ENCODE measurements around the gene DNAH2. TPM values are rescaled to one million over a fixed set of nuclear protein-coding genes. Genes with fewer than 3 reads are reported as not detected.

DNAH2 gene
- total and polyA plus RNA-seq, 4 experiments from 2014 or later, result not detected

- H3K4me1 ChIP-seq (ENCODE audit: insufficient read depth, low read length), result peaks cover 26% of the 10 kb centered on the region
- POLR2A ChIA-PET (ENCODE audit: partially characterized antibody), result interaction anchor here (1.9 to 13.6 kb wide), 5 partner anchors 8 to 140 kb away, joined by 4 to 238 read pairs (median 7); partner anchors contain the start of gene KDM6B
Observed at GRCh38 chr17:7849751-7850504, 132.4 kb downstream of the DNAH2 start.

GRCh38 chr17:7850701-7851437 lies 133.3 kb downstream of the DNAH2 start:
- peak in 1 of 5 donors; percentile 42 for DNase-seq
- Histone ChIP-seq H3K4me3 (ENCODE audit: low read length in 2 of 2) (peak overlapping the region in 1 of 2 donors; percentile 30), H3K36me3 (ENCODE audit: insufficient read depth, low read length) (peaks cover 22% of the 10 kb centered on the region), H3K27ac (ENCODE audit: low read depth, low read length) (peak overlapping the region; percentile 61), H3K9me3 (ENCODE audit: control insufficient read depth in 1 of 2, low read length in 2 of 2) (no peaks in the 10 kb centered on the region), H3K4me1 (ENCODE audit: insufficient read depth, low read length) (peaks cover 22% of the 10 kb centered on the region), H3K27me3 (ENCODE audit: insufficient read depth, low read length) (no peaks in the 10 kb centered on the region)
- Mint-ChIP-seq H3K27me3 (no peaks in the 10 kb centered on the region), H3K9me3 (no peaks in the 10 kb centered on the region), H3K4me1 (peaks cover 15 to 21% (median 17%) of the 10 kb centered on the region in 4 donors), H3K4me3 (peak overlapping the region; percentile 71 to 87 (median 78)), H3K36me3 (peaks cover 3 to 39% of the 10 kb centered on the region in 2 donors), H3K27ac (peak overlapping the region; percentile 87 to 94 (median 92))
- ChIA-PET CTCF (ENCODE audit: partially characterized antibody) (interaction anchor here (0.7 to 6.1 kb wide), 12 partner anchors 10 to 139 kb away, joined by 3 to 65 read pairs (median 4); partner anchors contain the start of gene KDM6B), POLR2A (ENCODE audit: partially characterized antibody) (interaction anchor here (0.7 to 13.6 kb wide), 9 partner anchors 9 to 839 kb away, joined by 3 to 238 read pairs (median 5); partner anchors contain the start of genes KDM6B, RNASEK, TP53 and WRAP53)
- intact Hi-C loops (cut with micrococcal nuclease), result loop anchor here (1.0 kb wide), 4 partner anchors 8 to 108 kb away; no protein-coding TSS in a partner anchor

More at GRCh38 chr17:7849751-7850504, 132.4 kb downstream of the DNAH2 start:
- Mint-ChIP-seq H3K4me1 (peaks cover 15 to 30% (median 16%) of the 10 kb centered on the region in 4 donors), H3K27me3 (no peaks in the 10 kb centered on the region), H3K9me3 (no peaks in the 10 kb centered on the region), H3K4me3 (peak overlapping the region in 1 of 8 donors; percentile 67), H3K36me3 (peaks cover 3 to 38% of the 10 kb centered on the region in 2 donors), H3K27ac (peak overlapping the region; percentile 27 to 94 (median 75))
- DNase-seq, result no peak
- intact Hi-C loops (cut with micrococcal nuclease), result loop anchor here (10.0 kb wide), 1 partner anchor 615 kb away; the partner anchor contains the start of genes DVL2 and PHF23
- CTCF ChIA-PET (ENCODE audit: partially characterized antibody), result interaction anchor here (0.5 to 6.1 kb wide), 5 partner anchors 9 to 73 kb away, joined by 3 to 65 read pairs (median 4); partner anchors contain the start of gene KDM6B
- Histone ChIP-seq H3K27me3 (ENCODE audit: insufficient read depth, low read length) (no peaks in the 10 kb centered on the region), H3K9me3 (ENCODE audit: control insufficient read depth in 1 of 2, low read length in 2 of 2) (no peaks in the 10 kb centered on the region), H3K4me3 (ENCODE audit: low read length in 2 of 2) (no peak overlapping the region), H3K36me3 (ENCODE audit: insufficient read depth, low read length) (peaks cover 22% of the 10 kb centered on the region), H3K27ac (ENCODE audit: low read depth, low read length) (no peak overlapping the region)

- peak; percentile 93 to 95 (median 95) for DNase-seq
- intact Hi-C loops (cut with micrococcal nuclease), result loop anchor here (1.0 kb wide), 4 partner anchors 8 to 108 kb away; no protein-coding TSS in a partner anchor
- Histone ChIP-seq H3K36me3 (ENCODE audit: insufficient read depth, low read length) (peaks cover 19% of the 10 kb centered on the region), H3K27me3 (ENCODE audit: insufficient read depth, low read length) (no peaks in the 10 kb centered on the region), H3K27ac (ENCODE audit: low read depth, low read length) (peak overlapping the region; percentile 61), H3K9me3 (ENCODE audit: control insufficient read depth in 1 of 2, low read length in 2 of 2) (no peaks in the 10 kb centered on the region), H3K4me1 (ENCODE audit: insufficient read depth, low read length) (peaks cover 30% of the 10 kb centered on the region), H3K4me3 (ENCODE audit: low read length in 2 of 2) (peak overlapping the region in 1 of 2 donors; percentile 30)
- peak overlapping the region; percentile 88 to 94 (median 93) for H3K27ac Mint-ChIP-seq
- H3K4me1 Mint-ChIP-seq, result peaks cover 15 to 21% (median 18%) of the 10 kb centered on the region in 4 donors
- no peaks in the 10 kb centered on the region for H3K9me3 Mint-ChIP-seq
- H3K4me3 Mint-ChIP-seq, result peak overlapping the region; percentile 71 to 87 (median 78)
- ChIA-PET POLR2A (ENCODE audit: partially characterized antibody) (interaction anchor here (0.5 to 13.6 kb wide), 9 partner anchors 10 to 839 kb away, joined by 3 to 238 read pairs (median 4); partner anchors contain the start of genes KDM6B, RNASEK, TP53 and WRAP53), CTCF (ENCODE audit: partially characterized antibody) (interaction anchor here (0.7 to 6.1 kb wide), 10 partner anchors 11 to 138 kb away, joined by 3 to 65 read pairs (median 4); partner anchors contain the start of gene KDM6B)
- peaks cover 3 to 37% of the 10 kb centered on the region in 2 donors for H3K36me3 Mint-ChIP-seq
- no peaks in the 10 kb centered on the region for H3K27me3 Mint-ChIP-seq
Observed at GRCh38 chr17:7851438-7852261, 134.1 kb downstream of the DNAH2 start.

GRCh38 chr17:7852262-7852670 lies 134.7 kb downstream of the DNAH2 start:
- Histone ChIP-seq H3K9me3 (ENCODE audit: control insufficient read depth in 1 of 2, low read length in 2 of 2) (no peaks in the 10 kb centered on the region), H3K27ac (ENCODE audit: low read depth, low read length) (no peak overlapping the region)

GRCh38 chr17:7852919-7853690 lies 135.6 kb downstream of the DNAH2 start:
- Mint-ChIP-seq H3K27ac (peak overlapping the region in 3 of 7 donors; percentile 41 to 94 (median 72)), H3K4me1 (peaks cover 15 to 21% (median 18%) of the 10 kb centered on the region in 4 donors), H3K36me3 (peaks cover 3 to 30% of the 10 kb centered on the region in 2 donors), H3K9me3 (no peaks in the 10 kb centered on the region), H3K27me3 (no peaks in the 10 kb centered on the region), H3K4me3 (no peak overlapping the region)
- intact Hi-C loops (cut with micrococcal nuclease), result no loop called here
- H3K27ac ChIP-seq (ENCODE audit: low read depth, low read length), result no peak overlapping the region
- DNase-seq, result peak in 1 of 5 donors; percentile 45
- H3K9me3 ChIP-seq (ENCODE audit: control insufficient read depth in 1 of 2, low read length in 2 of 2), result no peaks in the 10 kb centered on the region
- H3K36me3 ChIP-seq (ENCODE audit: insufficient read depth, low read length), result peaks cover 18% of the 10 kb centered on the region
- H3K4me1 ChIP-seq (ENCODE audit: insufficient read depth, low read length), result peaks cover 33% of the 10 kb centered on the region
- POLR2A ChIA-PET (ENCODE audit: partially characterized antibody), result interaction anchor here (0.6 to 13.6 kb wide), 4 partner anchors 8 to 417 kb away, joined by 3 to 238 read pairs (median 4); partner anchors contain the start of gene KDM6B
- H3K27me3 ChIP-seq (ENCODE audit: insufficient read depth, low read length), result no peaks in the 10 kb centered on the region
- CTCF ChIA-PET (ENCODE audit: partially characterized antibody), result interaction anchor here (6.1 kb wide), 1 partner anchor 18 kb away, joined by 65 read pairs; the partner anchor contains the start of gene KDM6B
- H3K4me3 ChIP-seq (ENCODE audit: low read length in 2 of 2), result no peak overlapping the region

More at GRCh38 chr17:7852262-7852670, 134.7 kb downstream of the DNAH2 start:
- peaks cover 3 to 32% of the 10 kb centered on the region in 2 donors for H3K36me3 Mint-ChIP-seq
- no peaks in the 10 kb centered on the region for H3K9me3 Mint-ChIP-seq
- Histone ChIP-seq H3K4me1 (ENCODE audit: insufficient read depth, low read length) (peaks cover 31% of the 10 kb centered on the region), H3K27me3 (ENCODE audit: insufficient read depth, low read length) (no peaks in the 10 kb centered on the region), H3K4me3 (ENCODE audit: low read length in 2 of 2) (peak overlapping the region in 1 of 2 donors; percentile 30), H3K36me3 (ENCODE audit: insufficient read depth, low read length) (peaks cover 19% of the 10 kb centered on the region)
- ChIA-PET CTCF (ENCODE audit: partially characterized antibody) (interaction anchor here (1.1 to 6.1 kb wide), 2 partner anchors 17 to 27 kb away, joined by 3 to 65 read pairs; partner anchors contain the start of gene KDM6B), POLR2A (ENCODE audit: partially characterized antibody) (interaction anchor here (1.0 to 13.6 kb wide), 4 partner anchors 10 to 165 kb away, joined by 4 to 238 read pairs (median 14); partner anchors contain the start of genes KDM6B, TP53 and WRAP53)
- no peak for DNase-seq
- intact Hi-C loops (cut with micrococcal nuclease), result no loop called here
- peak overlapping the region in 1 of 8 donors; percentile 87 for H3K4me3 Mint-ChIP-seq
- H3K27me3 Mint-ChIP-seq, result no peaks in the 10 kb centered on the region
- peaks cover 15 to 21% (median 18%) of the 10 kb centered on the region in 4 donors for H3K4me1 Mint-ChIP-seq
- H3K27ac Mint-ChIP-seq, result peak overlapping the region; percentile 52 to 94 (median 93)
